Osteocyte (in vitro differentiated cells): ENCODE measurements around the gene OVOL1. TPM values are rescaled to one million over a fixed set of nuclear protein-coding genes. Genes with fewer than 3 reads are reported as not detected.

Experiments
- DNase-seq: peaks from one replicate; pipeline ENCODE4 v3.0.0; 2021; ENCODE audit warnings: mixed read lengths; ENCODE audit not compliant: unreplicated experiment; ENCODE audit errors: extremely low spot score
- H3K27ac Mint-ChIP-seq: one replicate; pipeline ENCODE4 v1.8.0; 2021; ENCODE audit warnings: mild to moderate bottlenecking, mixed read lengths; ENCODE audit not compliant: unreplicated experiment
- H3K27me3 Mint-ChIP-seq: one replicate; pipeline ENCODE4 v1.8.0; 2021; ENCODE audit warnings: mixed read lengths; ENCODE audit not compliant: unreplicated experiment
- H3K36me3 Mint-ChIP-seq: one replicate; pipeline ENCODE4 v1.8.0; 2021; ENCODE audit warnings: mixed read lengths; ENCODE audit not compliant: unreplicated experiment
- H3K4me1 Mint-ChIP-seq: one replicate; pipeline ENCODE4 v1.8.0; 2021; ENCODE audit warnings: mixed read lengths; ENCODE audit not compliant: unreplicated experiment
- H3K4me3 Mint-ChIP-seq: one replicate; pipeline ENCODE4 v1.8.0; 2021; ENCODE audit warnings: mild to moderate bottlenecking, moderate library complexity, mixed read lengths; ENCODE audit not compliant: unreplicated experiment
- H3K9me3 Mint-ChIP-seq: one replicate; pipeline ENCODE4 v1.8.0; 2021; ENCODE audit warnings: mixed read lengths; ENCODE audit not compliant: unreplicated experiment
- CTCF ChIP-seq: fragments of 200-600 bp; sonication (generic); IDR thresholded peaks from 2 replicates; pipeline ENCODE4 v1.5.0; 2021; ENCODE audit warnings: antibody characterized with exemption, mild to moderate bottlenecking, moderate library complexity
- total RNA-seq: library from RNA; stranded (reverse); gene quantifications from 2 replicates; pipeline ENCODE4 v1.2.1, GENCODE V29; 2021

OVOL1 gene
- total RNA-seq, 1 donor from 2014 or later = not detected

GRCh38 chr11:65796726-65797601, 10.1 kb downstream of the OVOL1 start:
- no peak for DNase-seq

GRCh38 chr11:65797711-65798110, 10.8 kb downstream of the OVOL1 start:
- DNase-seq = no peak
- no peak for TF ChIP-seq CTCF
- no peaks in the 10 kb centered on the region for H3K36me3 Mint-ChIP-seq
- H3K4me1 Mint-ChIP-seq = no peaks in the 10 kb centered on the region
- no peaks in the 10 kb centered on the region for H3K9me3 Mint-ChIP-seq
- H3K27ac Mint-ChIP-seq = no peak overlapping the region
- H3K27me3 Mint-ChIP-seq = peaks cover 26% of the 10 kb centered on the region
- no peak overlapping the region for H3K4me3 Mint-ChIP-seq

More at GRCh38 chr11:65796726-65797601, 10.1 kb downstream of the OVOL1 start:
- H3K27me3 Mint-ChIP-seq = peaks cover 27% of the 10 kb centered on the region
- no peaks in the 10 kb centered on the region for H3K9me3 Mint-ChIP-seq
- H3K4me1 Mint-ChIP-seq = no peaks in the 10 kb centered on the region
- H3K4me3 Mint-ChIP-seq = no peak overlapping the region
- no peak for TF ChIP-seq CTCF
- H3K36me3 Mint-ChIP-seq = no peaks in the 10 kb centered on the region
- H3K27ac Mint-ChIP-seq = no peak overlapping the region

GRCh38 chr11:65798882-65799281, 12.0 kb downstream of the OVOL1 start:
- Mint-ChIP-seq H3K27me3 (peaks cover 36% of the 10 kb centered on the region), H3K36me3 (no peaks in the 10 kb centered on the region), H3K9me3 (no peaks in the 10 kb centered on the region), H3K4me1 (no peaks in the 10 kb centered on the region), H3K27ac (no peak overlapping the region), H3K4me3 (no peak overlapping the region)
- no peak for TF ChIP-seq CTCF
- no peak for DNase-seq

GRCh38 chr11:65801153-65801987, 14.5 kb downstream of the OVOL1 start:
- no peaks in the 10 kb centered on the region for H3K36me3 Mint-ChIP-seq
- TF ChIP-seq CTCF = no peak
- H3K9me3 Mint-ChIP-seq = no peaks in the 10 kb centered on the region
- no peak overlapping the region for H3K27ac Mint-ChIP-seq
- H3K4me3 Mint-ChIP-seq = no peak overlapping the region
- H3K4me1 Mint-ChIP-seq = no peaks in the 10 kb centered on the region
- DNase-seq = no peak
- peaks cover 39% of the 10 kb centered on the region for H3K27me3 Mint-ChIP-seq

- Mint-ChIP-seq H3K4me1 (no peaks in the 10 kb centered on the region), H3K27me3 (peaks cover 34% of the 10 kb centered on the region), H3K9me3 (no peaks in the 10 kb centered on the region), H3K36me3 (no peaks in the 10 kb centered on the region), H3K4me3 (no peak overlapping the region), H3K27ac (no peak overlapping the region)
- no peak for TF ChIP-seq CTCF
- DNase-seq = no peak
Measured at GRCh38 chr11:65802841-65803240, 16.0 kb downstream of the OVOL1 start.
